DMS114 treated with DMSO at 0.1 percent for 48 hours (cell line): ENCODE results near the gene EMID1.

Source experiments
- DNase-seq: peaks from one replicate; lab custom pipeline; 2025; ENCODE audit not compliant: unreplicated experiment; lab: John Stamatoyannopoulos, UW

The EMID1 gene

DNA sequence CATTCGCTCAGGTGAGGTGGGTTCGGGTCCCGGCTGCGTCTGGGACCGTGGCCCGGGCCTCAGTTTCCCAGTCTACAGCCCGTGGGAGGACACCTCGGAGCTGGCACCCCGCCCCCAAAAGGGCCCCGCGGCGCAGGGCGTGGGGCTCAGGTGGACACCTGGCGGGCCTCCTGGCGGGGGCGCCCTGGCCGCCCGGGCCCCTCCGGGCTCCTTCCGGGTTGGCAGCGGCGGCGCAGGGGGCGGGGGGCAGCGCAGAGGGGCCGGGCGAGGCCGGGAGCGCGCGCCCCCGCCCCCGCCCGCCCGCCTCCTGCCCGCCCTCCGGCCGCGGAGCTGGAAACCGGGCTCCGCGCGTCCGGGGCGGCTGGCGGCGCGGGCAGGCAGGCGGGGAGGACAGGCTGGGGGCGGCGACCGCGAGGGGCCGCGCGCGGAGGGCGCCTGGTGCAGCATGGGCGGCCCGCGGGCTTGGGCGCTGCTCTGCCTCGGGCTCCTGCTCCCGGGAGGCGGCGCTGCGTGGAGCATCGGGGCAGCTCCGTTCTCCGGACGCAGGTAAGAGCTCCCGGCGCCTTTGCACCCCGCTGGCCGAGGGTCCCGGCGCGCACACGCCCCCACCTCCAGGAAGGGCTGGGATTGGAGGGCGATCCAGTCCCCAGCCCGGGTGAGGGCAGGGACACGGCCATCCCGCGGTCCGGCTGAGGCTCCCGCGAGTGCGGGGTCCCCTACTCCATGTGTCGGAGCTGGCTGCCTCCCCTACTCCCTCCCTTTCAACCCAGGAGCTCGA is at the start of gene EMID1:
EMID1 (plus strand) TSS at position 303 of the 778 bp plus-strand sequence; CDS start at position 446, 143 bp downstream.
- no peak for DNase-seq

GRCh38 chr22:29155966-29156365 is 49.7 kb upstream of the EMID1 start:
- DNase-seq = no peak

DNA sequence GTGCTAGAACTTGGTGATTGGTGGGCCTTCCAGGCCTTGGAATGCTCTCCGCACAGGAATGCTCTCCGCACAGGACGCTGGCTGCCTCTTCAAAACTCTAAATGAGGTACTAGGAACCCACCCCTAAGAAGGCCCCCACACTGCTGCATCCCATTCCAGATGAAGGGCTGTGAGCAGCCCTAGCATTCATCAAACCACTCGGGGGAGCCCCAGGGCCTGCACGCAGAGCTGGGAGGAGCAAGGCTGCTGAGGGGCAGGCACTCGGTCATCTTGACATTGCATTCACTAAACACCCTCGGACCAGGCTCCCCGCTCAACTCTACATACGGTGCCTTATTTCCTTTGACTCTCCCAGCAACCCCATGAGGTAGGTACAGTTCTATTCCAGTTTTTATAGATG is 49.2 kb upstream of the EMID1 start:
- no peak for DNase-seq

DNA sequence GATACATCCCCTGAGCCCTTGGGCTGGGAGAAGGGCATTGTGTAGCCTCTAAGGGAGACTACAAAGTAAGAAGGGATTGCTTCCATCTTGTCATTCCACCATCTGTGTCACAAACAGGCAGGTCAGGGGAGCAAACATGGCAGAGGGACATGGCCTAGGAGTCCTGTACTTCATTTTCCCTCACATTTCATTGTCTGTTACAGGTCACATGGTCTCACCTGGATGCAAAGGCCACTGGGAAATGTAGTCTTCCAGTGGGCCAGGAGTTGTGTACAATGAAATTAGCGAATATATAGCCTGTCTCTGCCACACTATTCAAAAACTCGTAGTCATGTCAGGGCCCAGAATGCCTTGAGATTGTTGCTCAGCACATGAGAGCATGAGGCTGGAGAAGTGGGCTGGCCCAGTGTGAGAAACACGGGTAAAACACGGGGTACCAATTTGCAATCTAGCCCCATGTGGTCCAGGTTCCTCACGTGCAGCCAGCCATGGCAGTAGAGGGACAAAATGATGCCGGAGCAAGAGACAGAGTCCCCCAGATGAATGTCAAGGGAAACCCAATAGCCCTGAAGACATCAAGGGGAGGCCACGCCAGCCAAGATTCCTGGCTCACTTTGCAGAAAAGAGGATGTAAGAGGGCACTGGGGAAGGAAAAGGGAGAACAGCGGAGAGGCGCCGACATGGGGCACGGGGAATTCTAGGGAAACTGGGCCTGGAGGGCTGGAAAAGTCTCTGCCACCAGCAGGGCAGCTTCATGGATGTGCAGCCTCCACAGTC is 47.7 kb upstream of the EMID1 start:
- no peak for DNase-seq

- no peak for DNase-seq
Observed at GRCh38 chr22:29158546-29158945, 47.1 kb upstream of the EMID1 start.

GRCh38 chr22:29163808-29164207 is 41.9 kb upstream of the EMID1 start:
- DNase-seq = no peak

DNA sequence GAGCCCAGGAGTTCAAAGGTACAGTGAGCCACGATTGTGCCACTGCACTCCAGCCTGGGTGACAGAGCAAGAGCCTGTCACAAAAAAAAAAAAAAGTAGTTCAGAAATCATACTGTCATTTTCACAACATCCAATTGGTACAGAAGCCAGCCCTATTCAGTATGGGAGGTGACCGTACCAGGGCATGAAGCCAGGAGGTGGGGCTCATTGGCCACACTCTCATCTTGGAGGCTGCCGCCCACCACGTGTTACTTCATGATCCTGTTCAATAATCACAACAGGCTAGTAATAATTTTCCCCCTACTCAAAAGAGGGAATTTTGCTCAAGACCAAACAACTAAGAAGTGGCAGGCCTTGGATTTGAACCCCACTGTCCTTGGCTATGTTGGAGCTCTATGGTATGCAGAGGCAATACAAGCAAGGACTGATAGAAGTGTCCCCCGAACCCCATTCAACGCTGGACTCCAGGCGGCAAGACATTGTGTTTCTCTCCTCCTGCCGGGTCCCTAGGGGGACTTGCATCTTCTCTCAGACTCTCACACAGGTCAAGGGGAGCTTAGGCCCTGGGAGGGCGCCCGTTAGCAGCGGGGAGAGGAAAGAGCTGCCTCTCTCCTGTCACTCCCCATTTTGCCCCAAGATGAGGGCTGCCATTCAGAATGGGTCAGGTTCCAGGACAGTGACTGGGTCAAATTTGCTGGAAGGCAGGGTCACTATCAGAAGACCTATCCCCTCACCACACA is 40.2 kb upstream of the EMID1 start:
- DNase-seq = no peak

DNA sequence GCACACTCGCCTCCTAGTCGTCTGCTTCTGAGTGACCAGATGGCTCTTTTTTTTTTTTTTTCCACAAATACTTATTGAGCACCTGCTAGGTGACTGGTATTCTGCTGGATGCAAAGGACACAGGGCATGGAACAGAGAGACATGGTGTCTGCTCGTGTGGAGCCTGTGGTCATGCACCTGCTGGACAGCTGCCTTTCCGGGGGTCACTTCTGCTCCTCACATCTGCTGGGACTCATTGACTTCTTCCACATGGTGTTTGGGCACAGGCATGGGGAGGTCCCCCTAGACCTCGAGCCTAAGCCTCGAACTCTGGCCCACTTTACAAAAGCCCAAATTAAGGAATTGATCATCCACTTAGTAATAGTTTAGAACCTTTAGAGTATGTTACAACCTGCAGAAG is 39.5 kb upstream of the EMID1 start:
- no peak for DNase-seq

DNA sequence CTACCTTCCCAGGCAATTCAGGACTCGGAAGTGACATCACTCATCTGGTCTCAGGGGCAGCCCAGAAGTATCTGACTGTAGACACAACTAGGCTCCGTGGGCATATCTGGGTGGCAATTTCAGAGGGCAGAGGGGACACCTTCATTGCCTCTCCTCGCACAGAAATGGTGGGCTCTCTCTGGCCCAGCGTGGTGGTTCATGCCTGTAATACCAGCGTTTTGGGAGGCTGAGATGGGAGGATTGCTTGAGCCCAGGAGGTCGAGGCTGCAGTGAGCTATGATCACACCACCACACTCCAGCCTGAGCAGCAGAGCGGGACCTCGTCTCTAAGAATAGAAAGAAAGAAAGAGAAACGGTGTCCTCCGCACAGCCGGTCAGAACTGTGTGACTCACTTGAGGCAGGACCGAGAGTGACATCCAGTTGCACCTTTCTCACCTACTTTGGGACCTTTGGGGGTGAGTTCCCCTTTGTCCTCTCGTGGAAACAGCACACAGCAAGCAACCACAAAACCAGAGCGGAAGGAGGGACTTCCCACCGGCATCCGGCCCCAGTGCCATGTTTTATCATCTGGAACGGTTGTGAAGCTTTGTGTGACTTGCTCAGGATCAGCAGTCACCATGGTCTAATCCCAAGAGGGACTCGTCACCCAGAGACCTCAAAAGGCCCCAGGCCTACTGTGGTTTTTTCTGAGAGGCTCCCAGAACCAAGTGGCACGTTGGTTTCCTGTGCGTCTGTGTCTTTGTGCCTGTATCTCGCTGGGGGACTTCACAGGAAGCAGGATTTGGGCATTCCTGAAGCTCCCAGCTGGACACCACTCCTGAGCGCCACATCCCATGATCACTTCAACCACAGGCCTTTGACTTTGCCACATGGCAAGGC is 38.4 kb upstream of the EMID1 start:
- DNase-seq = no peak

DNA sequence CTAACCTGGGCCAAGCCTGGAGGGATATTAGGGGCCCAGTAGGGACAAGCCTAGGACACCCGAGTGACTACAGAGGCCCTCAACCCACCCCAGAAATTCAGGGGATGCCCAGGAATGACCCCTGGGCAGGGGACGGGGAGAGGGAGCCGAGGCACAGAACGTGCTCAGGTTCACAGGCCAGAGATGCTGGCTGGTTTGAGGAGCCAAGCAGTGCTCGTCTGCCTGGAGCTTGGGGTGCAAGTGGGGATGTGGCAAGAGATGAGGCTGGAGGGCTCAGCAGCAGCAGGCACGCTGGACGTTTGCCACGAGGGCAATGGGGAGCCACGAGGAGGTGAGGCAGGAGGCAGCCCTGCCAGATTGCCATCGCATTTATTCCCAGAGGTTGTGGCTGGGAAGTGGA is 34.0 kb upstream of the EMID1 start:
- DNase-seq = no peak

DNA sequence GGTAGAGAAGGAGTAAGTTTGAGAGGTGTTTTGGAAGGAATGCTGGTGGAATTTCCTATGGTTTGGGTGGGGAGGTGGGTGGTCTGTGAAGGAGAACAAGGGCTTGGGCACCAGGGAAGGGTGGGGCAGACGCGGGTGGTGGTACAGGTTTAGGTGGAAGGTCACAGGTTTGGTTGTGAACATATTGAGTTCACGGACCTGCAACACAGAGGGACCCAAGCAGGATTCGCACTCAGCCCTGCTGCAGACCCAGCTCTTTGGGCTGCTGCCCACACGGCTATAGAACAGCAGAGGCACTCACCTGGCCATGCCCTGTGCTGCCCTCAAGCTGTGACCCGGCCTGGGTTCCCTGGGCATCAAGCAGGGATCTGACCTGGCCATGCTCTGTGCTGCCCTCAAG is 33.5 kb upstream of the EMID1 start:
- no peak for DNase-seq

DNA sequence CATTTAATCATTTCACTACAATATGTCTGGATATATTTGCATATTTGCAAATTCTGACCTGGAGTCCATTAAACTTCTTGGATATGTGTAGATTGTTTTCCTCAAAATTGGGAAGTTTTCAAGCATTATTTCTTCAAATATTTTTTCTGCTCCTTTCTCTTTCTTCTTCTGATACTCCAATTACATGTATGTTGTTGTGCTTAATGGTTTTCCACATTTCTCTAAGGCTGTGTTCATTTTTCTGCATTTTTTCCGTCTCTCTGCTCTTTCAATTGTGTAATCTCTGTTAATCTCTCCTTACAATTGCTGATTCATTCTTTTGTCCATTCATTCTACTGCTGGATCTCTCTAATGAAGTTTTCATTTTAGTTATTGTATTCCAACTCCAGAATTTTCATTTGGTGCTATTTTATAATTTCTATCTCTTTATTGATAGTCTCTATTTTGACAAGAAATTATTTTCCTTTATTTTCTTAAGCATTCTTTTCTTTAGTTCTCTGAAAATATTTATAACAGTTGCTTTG is 30.3 kb upstream of the EMID1 start:
- no peak for DNase-seq

- no peak for DNase-seq
Observed at GRCh38 chr22:29183971-29184848, 21.5 kb upstream of the EMID1 start.

DNA sequence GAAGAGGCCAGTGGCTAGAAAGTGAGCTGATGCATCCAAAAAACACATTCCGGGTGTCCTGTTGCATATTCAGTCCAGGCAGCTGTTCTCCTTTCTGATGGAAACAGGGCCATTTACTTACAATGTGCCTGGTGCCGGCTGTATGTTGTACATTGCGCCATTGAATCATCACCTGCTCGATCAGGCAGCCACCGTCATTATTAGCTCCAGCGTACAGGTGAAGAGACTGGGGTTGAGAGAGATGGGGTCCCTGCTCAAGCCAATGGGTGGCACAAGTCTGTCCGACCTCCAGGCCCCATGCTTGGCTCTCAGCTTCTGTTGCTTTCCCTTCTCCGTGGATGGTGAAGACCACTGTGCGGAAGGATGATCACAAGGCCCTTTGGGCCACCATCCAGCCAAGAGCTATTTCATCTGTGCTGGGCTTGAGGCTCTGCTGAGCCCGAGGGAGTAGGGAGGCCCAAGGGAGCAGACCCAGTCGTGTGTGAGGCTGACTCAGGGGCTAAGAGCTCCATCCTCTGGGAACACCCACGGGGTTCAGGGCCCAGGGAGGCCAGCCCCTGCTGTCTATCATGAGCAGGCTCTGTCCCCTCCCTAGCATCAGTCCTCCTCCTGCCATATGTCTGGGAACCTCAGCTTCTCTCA is 20.7 kb upstream of the EMID1 start:
- no peak for DNase-seq

DNA sequence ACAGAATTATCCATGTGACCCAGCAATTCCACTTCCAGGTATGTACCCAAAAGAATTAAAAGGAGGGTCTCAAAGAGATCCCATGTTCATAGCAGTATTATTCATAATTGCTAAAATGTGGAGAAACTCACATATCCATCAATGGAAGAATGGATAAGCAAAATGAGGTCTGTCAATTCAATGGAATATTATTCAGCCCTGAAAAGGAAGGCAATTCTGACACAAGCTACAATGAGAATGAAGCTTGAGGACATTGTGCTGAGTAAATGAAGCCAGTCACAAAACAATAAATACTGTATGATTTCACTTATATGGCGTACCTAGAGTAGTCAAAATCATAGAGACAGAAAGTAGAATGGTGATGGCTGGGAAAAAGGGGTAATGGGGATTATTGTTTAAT is 19.4 kb upstream of the EMID1 start:
- DNase-seq = no peak

DNA sequence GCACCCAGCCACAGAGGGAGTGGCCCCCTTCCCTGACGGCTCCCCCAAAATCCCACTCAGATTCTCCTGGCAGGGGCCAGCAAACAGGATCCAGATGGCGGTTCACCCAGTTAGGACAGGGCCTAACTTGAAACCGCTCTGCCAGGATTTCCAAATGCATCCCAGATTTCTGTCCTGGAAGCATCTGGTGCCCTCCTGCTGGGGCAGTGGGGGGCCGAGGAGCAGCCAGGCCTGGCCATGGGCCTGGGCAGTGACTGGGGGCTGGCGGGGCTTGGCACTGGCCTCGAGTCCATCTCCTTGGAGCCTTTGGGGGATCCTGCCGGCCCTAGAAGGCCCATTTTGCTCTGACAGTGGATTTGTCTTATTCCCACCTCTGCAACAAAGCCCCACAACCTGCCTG is 17.9 kb upstream of the EMID1 start:
- no peak for DNase-seq

GRCh38 chr22:29190051-29190450 is 15.6 kb upstream of the EMID1 start:
- no peak for DNase-seq

GRCh38 chr22:29190918-29191317 is 14.8 kb upstream of the EMID1 start:
- no peak for DNase-seq

- DNase-seq = no peak
Observed at GRCh38 chr22:29193021-29193420, 12.7 kb upstream of the EMID1 start.
